Measurements from ENCODE around the gene THBS2. TPM values are rescaled to one million over a fixed set of nuclear protein-coding genes. Genes with fewer than 3 reads are reported as not detected.

Gene THBS2
- total RNA-seq, 1 donor from 2014 or later = 0.13 TPM

- no peaks in the 10 kb centered on the region for H3K9me3 ChIP-seq (ENCODE audit: low read depth)
- H3K9me3 Mint-ChIP-seq = peaks cover 5% of the 10 kb centered on the region
- H4K20me1 ChIP-seq (ENCODE audit: low read depth) = no peaks in the 10 kb centered on the region
- no peak overlapping the region for H2AFZ ChIP-seq (replicated peaks)
- H3K79me2 ChIP-seq (ENCODE audit: low read depth) = no peaks in the 10 kb centered on the region
- no peak overlapping the region for H3K27ac Mint-ChIP-seq
- H3K9ac ChIP-seq = no peak overlapping the region
- H3K36me3 ChIP-seq = no peaks in the 10 kb centered on the region
- H3K4me1 Mint-ChIP-seq = no peaks in the 10 kb centered on the region
- no peak for DNase-seq (ENCODE audit: low spot score)
- TF ChIP-seq CTCF (IDR thresholded peaks at IDR 0.05) (no peak), EZH2phosphoT487 (IDR thresholded peaks at IDR 0.05) (no peak), EZH2 (IDR thresholded peaks at IDR 0.05) (no peak)
- H3K27ac ChIP-seq = no peak overlapping the region
- no peaks in the 10 kb centered on the region for H3K27me3 ChIP-seq
- no peaks in the 10 kb centered on the region for H3F3A ChIP-seq (ENCODE audit: low read depth)
- no peak overlapping the region for H3K4me2 ChIP-seq
- peaks cover 9% of the 10 kb centered on the region for H3K27me3 Mint-ChIP-seq (ENCODE audit: insufficient read depth, low read depth)
- peaks cover 27% of the 10 kb centered on the region for H3K36me3 Mint-ChIP-seq
- H3K4me3 ChIP-seq = no peak overlapping the region
- no peak overlapping the region for H3K4me3 Mint-ChIP-seq
- H3K4me1 ChIP-seq = no peaks in the 10 kb centered on the region
These were observed 31.5 kb downstream of the THBS2 start for GRCh38 chr6:169222126-169222525.

- no peak overlapping the region for H3K4me3 Mint-ChIP-seq
- Histone ChIP-seq H3F3A (ENCODE audit: low read depth) (no peaks in the 10 kb centered on the region), H2AFZ (replicated peaks) (no peak overlapping the region), H3K4me2 (no peak overlapping the region), H3K9ac (no peak overlapping the region), H3K9me3 (ENCODE audit: low read depth) (no peaks in the 10 kb centered on the region), H3K4me1 (no peaks in the 10 kb centered on the region), H4K20me1 (ENCODE audit: low read depth) (no peaks in the 10 kb centered on the region), H3K27ac (no peak overlapping the region), H3K79me2 (ENCODE audit: low read depth) (no peaks in the 10 kb centered on the region), H3K36me3 (no peaks in the 10 kb centered on the region), H3K4me3 (no peak overlapping the region), H3K27me3 (no peaks in the 10 kb centered on the region)
- peaks cover 21% of the 10 kb centered on the region for H3K36me3 Mint-ChIP-seq
- no peak for TF ChIP-seq EZH2 (IDR thresholded peaks at IDR 0.05)
- TF ChIP-seq EZH2phosphoT487 (IDR thresholded peaks at IDR 0.05) = no peak
- TF ChIP-seq CTCF (IDR thresholded peaks at IDR 0.05) = no peak
- H3K27ac Mint-ChIP-seq = no peak overlapping the region
- no peaks in the 10 kb centered on the region for H3K4me1 Mint-ChIP-seq
- H3K27me3 Mint-ChIP-seq (ENCODE audit: insufficient read depth, low read depth) = peaks cover 9% of the 10 kb centered on the region
- DNase-seq (ENCODE audit: low spot score) = no peak
- peaks cover 5% of the 10 kb centered on the region for H3K9me3 Mint-ChIP-seq
These were observed 32.4 kb downstream of the THBS2 start for GRCh38 chr6:169221264-169221663.

- no peak for DNase-seq (ENCODE audit: low spot score)
- Mint-ChIP-seq H3K4me3 (no peak overlapping the region), H3K4me1 (peaks cover 3% of the 10 kb centered on the region), H3K9me3 (peaks cover 5% of the 10 kb centered on the region), H3K27ac (no peak overlapping the region), H3K36me3 (peaks cover 19% of the 10 kb centered on the region), H3K27me3 (ENCODE audit: insufficient read depth, low read depth) (peaks cover 6% of the 10 kb centered on the region)
- Histone ChIP-seq H3K4me2 (no peak overlapping the region), H3K9ac (no peak overlapping the region), H3K9me3 (ENCODE audit: low read depth) (no peaks in the 10 kb centered on the region), H3K27me3 (no peaks in the 10 kb centered on the region), H2AFZ (replicated peaks) (no peak overlapping the region), H3K27ac (no peak overlapping the region), H3F3A (ENCODE audit: low read depth) (no peaks in the 10 kb centered on the region), H3K4me3 (no peak overlapping the region), H3K4me1 (no peaks in the 10 kb centered on the region), H4K20me1 (ENCODE audit: low read depth) (no peaks in the 10 kb centered on the region), H3K79me2 (ENCODE audit: low read depth) (no peaks in the 10 kb centered on the region), H3K36me3 (no peaks in the 10 kb centered on the region)
- TF ChIP-seq CTCF (IDR thresholded peaks at IDR 0.05) (no peak), EZH2 (IDR thresholded peaks at IDR 0.05) (no peak), EZH2phosphoT487 (IDR thresholded peaks at IDR 0.05) (no peak)
These were observed 33.3 kb downstream of the THBS2 start for GRCh38 chr6:169220068-169220964.
